ENCODE results near the gene SPOUT1. TPM values are rescaled to one million over a fixed set of nuclear protein-coding genes. Genes with fewer than 3 reads are reported as not detected.

The SPOUT1 gene
- polyA plus RNA-seq, 1 donor (not counting 4 experiments of a cell fraction or from before 2014, with no cell fraction given), result 22.0 TPM

DNA sequence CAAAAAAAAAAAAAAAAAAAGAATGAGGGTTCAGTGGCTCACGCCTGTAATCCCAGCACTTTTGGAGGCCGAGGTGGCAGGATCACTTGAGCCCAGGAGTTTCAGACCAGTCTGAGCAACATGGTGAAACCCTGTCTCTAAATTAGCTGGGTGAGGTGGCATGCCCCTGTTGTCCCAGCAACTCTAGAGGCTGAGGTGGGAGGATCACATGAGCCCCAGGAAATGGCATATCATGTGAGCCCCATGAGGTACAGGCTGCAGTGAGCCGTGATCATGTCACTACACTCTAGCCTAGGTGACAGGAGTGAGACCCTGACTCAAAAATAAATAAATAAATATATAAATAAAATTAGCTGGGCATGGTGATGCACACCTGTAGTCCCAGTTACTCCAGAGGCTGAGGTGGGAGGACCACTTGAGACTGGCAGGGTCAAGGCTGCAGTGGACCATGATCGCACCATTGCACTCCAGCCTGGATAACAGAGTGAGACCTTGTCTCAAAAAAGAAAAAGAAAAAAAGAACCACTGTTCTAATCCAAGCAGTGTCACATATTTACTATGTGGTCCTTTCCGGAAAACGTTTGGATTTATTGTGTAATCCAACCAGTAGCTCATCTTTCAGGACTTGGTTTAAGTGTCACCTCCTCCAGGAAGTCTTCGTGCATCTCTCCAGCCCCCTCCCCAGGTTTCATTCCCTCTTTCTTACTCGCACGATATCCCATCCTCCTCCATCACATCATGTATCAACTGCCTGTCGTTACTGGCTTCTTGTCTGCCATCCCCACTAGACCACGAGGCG, 12.3 kb upstream of the SPOUT1 start:
- Histone ChIP-seq H3K9me1 (ENCODE audit: control insufficient read depth, extremely low read depth, insufficient read depth, low read length) (peaks cover 5% of the 10 kb centered on the region), H3K27ac (ENCODE audit: control insufficient read depth, insufficient read depth, low read length) (no peak overlapping the region), H3K4me2 (ENCODE audit: control insufficient read depth, extremely low read depth, insufficient read depth, low read depth, low read length) (no peak overlapping the region), H2AFZ (ENCODE audit: control insufficient read depth, low read length) (no peak overlapping the region), H3K4me1 (ENCODE audit: control insufficient read depth, extremely low read depth, insufficient read depth, low read length) (peaks cover 18% of the 10 kb centered on the region), H3K79me2 (ENCODE audit: control insufficient read depth, insufficient read depth, low read length) (no peaks in the 10 kb centered on the region), H3K4me3 (ENCODE audit: control insufficient read depth in 2 of 3, extremely low read depth in 1 of 3, insufficient read depth in 2 of 3, low read depth in 1 of 3, low read length in 3 of 3) (no peak overlapping the region), H3K36me3 (ENCODE audit: control insufficient read depth in 2 of 2, extremely low read depth in 1 of 2, insufficient read depth in 2 of 2, low read length in 2 of 2) (peaks cover 6 to 9% of the 10 kb centered on the region in 2 experiments), H3K27me3 (ENCODE audit: control insufficient read depth, extremely low read depth, insufficient read depth, low read length) (no peaks in the 10 kb centered on the region), H4K20me1 (ENCODE audit: control insufficient read depth, extremely low read depth, insufficient read depth, low read length) (peaks cover 4% of the 10 kb centered on the region), H3K9me3 (ENCODE audit: control insufficient read depth, low read depth, low read length) (no peaks in the 10 kb centered on the region), H3K9ac (ENCODE audit: control insufficient read depth, extremely low read depth, insufficient read depth, low read length) (no peak overlapping the region)
- dilution Hi-C loops (cut with MboI; ENCODE audit: extremely low pct_ligation_motif_present, low sequenced_read_pairs), result no loop called here
- TF ChIP-seq, protein P1, sequence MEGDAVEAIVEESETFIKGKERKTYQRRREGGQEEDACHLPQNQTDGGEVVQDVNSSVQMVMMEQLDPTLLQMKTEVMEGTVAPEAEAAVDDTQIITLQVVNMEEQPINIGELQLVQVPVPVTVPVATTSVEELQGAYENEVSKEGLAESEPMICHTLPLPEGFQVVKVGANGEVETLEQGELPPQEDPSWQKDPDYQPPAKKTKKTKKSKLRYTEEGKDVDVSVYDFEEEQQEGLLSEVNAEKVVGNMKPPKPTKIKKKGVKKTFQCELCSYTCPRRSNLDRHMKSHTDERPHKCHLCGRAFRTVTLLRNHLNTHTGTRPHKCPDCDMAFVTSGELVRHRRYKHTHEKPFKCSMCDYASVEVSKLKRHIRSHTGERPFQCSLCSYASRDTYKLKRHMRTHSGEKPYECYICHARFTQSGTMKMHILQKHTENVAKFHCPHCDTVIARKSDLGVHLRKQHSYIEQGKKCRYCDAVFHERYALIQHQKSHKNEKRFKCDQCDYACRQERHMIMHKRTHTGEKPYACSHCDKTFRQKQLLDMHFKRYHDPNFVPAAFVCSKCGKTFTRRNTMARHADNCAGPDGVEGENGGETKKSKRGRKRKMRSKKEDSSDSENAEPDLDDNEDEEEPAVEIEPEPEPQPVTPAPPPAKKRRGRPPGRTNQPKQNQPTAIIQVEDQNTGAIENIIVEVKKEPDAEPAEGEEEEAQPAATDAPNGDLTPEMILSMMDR (optimal IDR thresholded peaks at IDR 0.05 in 1 of 3, IDR thresholded peaks at IDR 0.05 in 1 of 3, conservative IDR thresholded peaks at IDR 0.05 in 1 of 3; ENCODE audit: extremely low read depth in 1 of 3, insufficient read depth in 2 of 3, low read length in 3 of 3), result no peak
- no peak for TF ChIP-seq EZH2 (IDR thresholded peaks at IDR 0.05; ENCODE audit: low read length)
- DNase-seq (ENCODE audit: low read depth, low spot score) (no peak), FAIRE-seq (no peak)

DNA sequence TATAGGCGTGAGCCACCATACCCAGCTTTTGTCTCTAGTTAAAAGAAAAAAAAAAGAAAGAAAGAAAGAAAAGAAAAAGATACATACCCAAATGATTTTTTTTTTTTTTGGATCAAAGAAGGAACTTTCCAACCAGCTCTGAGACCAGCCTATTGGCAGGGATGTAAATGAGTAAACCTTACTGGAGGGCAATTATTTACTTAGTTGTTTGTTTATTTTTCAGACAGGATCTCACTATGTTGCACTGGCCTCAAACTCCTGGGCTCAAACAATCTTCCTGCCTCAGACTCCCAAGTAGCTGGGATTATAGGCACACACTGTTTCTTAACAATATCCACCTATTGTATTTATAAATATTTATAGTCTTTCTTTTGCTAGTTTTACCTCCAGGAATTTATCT, 10.9 kb upstream of the SPOUT1 start:
- Histone ChIP-seq H3K27me3 (ENCODE audit: control insufficient read depth, extremely low read depth, insufficient read depth, low read length) (no peaks in the 10 kb centered on the region), H3K4me2 (ENCODE audit: control insufficient read depth, extremely low read depth, insufficient read depth, low read depth, low read length) (no peak overlapping the region), H3K36me3 (ENCODE audit: control insufficient read depth in 2 of 2, extremely low read depth in 1 of 2, insufficient read depth in 2 of 2, low read length in 2 of 2) (peaks cover 8 to 10% of the 10 kb centered on the region in 2 experiments), H3K9me1 (ENCODE audit: control insufficient read depth, extremely low read depth, insufficient read depth, low read length) (peaks cover 2% of the 10 kb centered on the region), H3K9ac (ENCODE audit: control insufficient read depth, extremely low read depth, insufficient read depth, low read length) (no peak overlapping the region), H4K20me1 (ENCODE audit: control insufficient read depth, extremely low read depth, insufficient read depth, low read length) (peaks cover 4% of the 10 kb centered on the region), H3K79me2 (ENCODE audit: control insufficient read depth, insufficient read depth, low read length) (no peaks in the 10 kb centered on the region), H2AFZ (ENCODE audit: control insufficient read depth, low read length) (no peak overlapping the region), H3K27ac (ENCODE audit: control insufficient read depth, insufficient read depth, low read length) (no peak overlapping the region), H3K4me3 (ENCODE audit: control insufficient read depth in 2 of 3, extremely low read depth in 1 of 3, insufficient read depth in 2 of 3, low read depth in 1 of 3, low read length in 3 of 3) (no peak overlapping the region), H3K9me3 (ENCODE audit: control insufficient read depth, low read depth, low read length) (no peaks in the 10 kb centered on the region), H3K4me1 (ENCODE audit: control insufficient read depth, extremely low read depth, insufficient read depth, low read length) (peaks cover 10% of the 10 kb centered on the region)
- no peak for TF ChIP-seq EZH2 (IDR thresholded peaks at IDR 0.05; ENCODE audit: low read length)
- TF ChIP-seq, protein P1 (optimal IDR thresholded peaks at IDR 0.05 in 1 of 3, IDR thresholded peaks at IDR 0.05 in 1 of 3, conservative IDR thresholded peaks at IDR 0.05 in 1 of 3; ENCODE audit: extremely low read depth in 1 of 3, insufficient read depth in 2 of 3, low read length in 3 of 3), result no peak
- DNase-seq (ENCODE audit: low read depth, low spot score), result no peak
- FAIRE-seq, result no peak
- dilution Hi-C loops (cut with MboI; ENCODE audit: extremely low pct_ligation_motif_present, low sequenced_read_pairs), result no loop called here

Data from keratinocyte (primary cell).